Heart right ventricle (tissue), 16 donors: ENCODE data around the gene FARSB. TPM values are rescaled to one million over a fixed set of nuclear protein-coding genes. Genes with fewer than 3 reads are reported as not detected.

Source experiments
- ATAC-seq, 8 donors: fragments of 200-7000 bp; cut with Tn5 transposase; one replicate each; pipeline ENCODE4 v1.9.1; 2020; ENCODE audit warnings: mild to moderate bottlenecking in 8 of 8, moderate library complexity in 8 of 8, moderate number of reproducible peaks in 1 of 8
- DNase-seq, 2 donors: peaks; one replicate each; pipeline ENCODE4 v3.0.0-alpha.2; 2020
- H3K27ac ChIP-seq, 10 donors: fragments of 200-600 bp; sonication (generic) in 2 of 10; one replicate each; pipeline versions ENCODE4 v1.5.0 to v1.8.0; 2020 to 2022; ENCODE audit warnings: mild to moderate bottlenecking in 3 of 10
- H3K27me3 ChIP-seq, 7 donors: fragments of 200-600 bp; one replicate each; pipeline ENCODE4 v1.8.0; 2021 to 2022; ENCODE audit warnings: mild to moderate bottlenecking in 2 of 7
- H3K36me3 ChIP-seq, 9 donors: fragments of 200-600 bp; sonication (generic) in 1 of 9; one replicate each; pipeline versions ENCODE4 v1.5.0 to v1.8.0; 2020 to 2022; ENCODE audit warnings: mild to moderate bottlenecking in 2 of 9
- H3K4me1 ChIP-seq, 9 donors: fragments of 200-600 bp; sonication (generic) in 1 of 9; one replicate each; pipeline versions ENCODE4 v1.5.0 to v1.8.0; 2020 to 2022; ENCODE audit warnings: mild to moderate bottlenecking in 4 of 9
- H3K4me3 ChIP-seq, 10 donors: fragments of 200-600 bp; sonication (generic) in 2 of 10; one replicate each; pipeline versions ENCODE4 v1.5.0 to v1.8.0; 2020 to 2022; ENCODE audit warnings: mild to moderate bottlenecking in 7 of 10, moderate library complexity in 2 of 10
- H3K9me3 ChIP-seq, 11 donors: fragments of 200-600 bp in 10 of 11; sonication (generic) in 2 of 11; one replicate each; pipeline versions ENCODE4 v1.5.0 to v1.8.0; 2013 to 2022; ENCODE audit warnings: mild to moderate bottlenecking in 2 of 11, control low read depth in 1 of 11, moderate library complexity in 1 of 11
- WGBS, 2 donors: extraction: QIAGEN DNeasy Blood & Tissue Kit; methylation state at CpG; one replicate each; pipeline ENCODE4 v1.1.7; 2013; ENCODE audit warnings: inconsistent platforms in 1 of 2; 5-methylcytosine and 5-hydroxymethylcytosine counted together
- intact Hi-C, 10 donors: fragments of 100-400 bp; cut with DNase I; formaldehyde crosslinking; loops; one replicate each; pipeline versions ENCODE4 v1.11.1 to v1.14.2; 2022
- polyA plus RNA-seq, 2 donors: library from polyadenylated mRNA; stranded (reverse); fragments of 200-250 nt; gene quantifications; one replicate each; pipeline ENCODE4 v1.2.3, GENCODE V29; 2013
- total RNA-seq, 10 donors: library from RNA; stranded (reverse); fragmentation: NEBNext Ultra II Directional in 3 of 10; extraction: Animal tissue kit (Norgen Biotek cat#: 25700) in 3 of 10; gene quantifications; one replicate each; pipeline versions ENCODE4 v1.2.1 to v1.2.4, GENCODE V29; 2021 to 2023
- TF ChIP-seq, protein P1 (sequence below), 9 donors: fragments of 200-600 bp; sonication (generic) in 2 of 9; IDR thresholded peaks; one replicate each; pipeline versions ENCODE4 v1.5.0 to v1.8.0; 2021 to 2022; ENCODE audit warnings: antibody characterized with exemption in 9 of 9, mild to moderate bottlenecking in 5 of 9, moderate library complexity in 1 of 9
- donor health status: Arrhythmogenic right ventricular cardiomyopathy.
- donor health status: ischemic (EF 13 %, LVEDD 7.1; RV severe dilation, severe dysfunction).
- donor health status: healthy with polysubstance abuse.
- donor health status: DM: no; HTN: yes; CAD: no.
- donor health status: DM: no; HTN: no; CAD: no.
- donor health status: ischemic (EF 25% LVEDD 6.9; RV normal size, moderate dysfunction).
- donor health status: ischemic (EF 25% LVEDD 5.7; RV mildly dilated, moderate dysfunction).
- donor health status: healthy.
- donor health status: DM: yes; HTN: yes; CAD: no.
- donor health status: Ischemic cardiomyopathy.
- donor health status: ischemic (EF 35%, LVEDD 5.7; RV mildly dilated, moderate dysfunction).
- donor health status: nonischemic (EF 11% LVEDD 7.7; RV severe dilation, severe dysfunction).
- donor health status: DM: yes; HTN: yes; CAD: no.
- donor health status: PGD.
- donor health status: ischemic (EF 29% LVEDD 5.4; RV normal size, mild dysfunction).
- donor health status: nonischemic (EF 23%, LVEDD 6.1; RV moderate dilation, normal function).

FARSB gene
- total and polyA plus RNA-seq, 12 donors: 12.1 to 26.6 (median 20.5) TPM

GRCh38 chr2:222526480-222527277 is 129.2 kb downstream of the FARSB start:
- H3K4me3 ChIP-seq: no peak overlapping the region
- no peak for ATAC-seq
- no peak for DNase-seq
- WGBS, 2 donors: 86 to 88% methylated on average over 7 of the region's 7 CpGs
- H3K36me3 ChIP-seq: no peaks in the 10 kb centered on the region
- TF ChIP-seq, protein P1, sequence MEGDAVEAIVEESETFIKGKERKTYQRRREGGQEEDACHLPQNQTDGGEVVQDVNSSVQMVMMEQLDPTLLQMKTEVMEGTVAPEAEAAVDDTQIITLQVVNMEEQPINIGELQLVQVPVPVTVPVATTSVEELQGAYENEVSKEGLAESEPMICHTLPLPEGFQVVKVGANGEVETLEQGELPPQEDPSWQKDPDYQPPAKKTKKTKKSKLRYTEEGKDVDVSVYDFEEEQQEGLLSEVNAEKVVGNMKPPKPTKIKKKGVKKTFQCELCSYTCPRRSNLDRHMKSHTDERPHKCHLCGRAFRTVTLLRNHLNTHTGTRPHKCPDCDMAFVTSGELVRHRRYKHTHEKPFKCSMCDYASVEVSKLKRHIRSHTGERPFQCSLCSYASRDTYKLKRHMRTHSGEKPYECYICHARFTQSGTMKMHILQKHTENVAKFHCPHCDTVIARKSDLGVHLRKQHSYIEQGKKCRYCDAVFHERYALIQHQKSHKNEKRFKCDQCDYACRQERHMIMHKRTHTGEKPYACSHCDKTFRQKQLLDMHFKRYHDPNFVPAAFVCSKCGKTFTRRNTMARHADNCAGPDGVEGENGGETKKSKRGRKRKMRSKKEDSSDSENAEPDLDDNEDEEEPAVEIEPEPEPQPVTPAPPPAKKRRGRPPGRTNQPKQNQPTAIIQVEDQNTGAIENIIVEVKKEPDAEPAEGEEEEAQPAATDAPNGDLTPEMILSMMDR (IDR thresholded peaks at IDR 0.05): no peak
- intact Hi-C loops: no loop called here
- H3K9me3 ChIP-seq: peaks cover 0 to 8% (median 0%) of the 10 kb centered on the region in 11 donors
- no peak overlapping the region for H3K27ac ChIP-seq
- no peaks in the 10 kb centered on the region for H3K4me1 ChIP-seq
- no peaks in the 10 kb centered on the region for H3K27me3 ChIP-seq

GRCh38 chr2:222525811-222526210 is 130.1 kb downstream of the FARSB start:
- peaks cover 0 to 8% (median 0%) of the 10 kb centered on the region in 11 donors for H3K9me3 ChIP-seq
- intact Hi-C loops: no loop called here
- H3K27ac ChIP-seq: no peak overlapping the region
- ATAC-seq: no peak
- H3K36me3 ChIP-seq: no peaks in the 10 kb centered on the region
- H3K27me3 ChIP-seq: no peaks in the 10 kb centered on the region
- H3K4me1 ChIP-seq: no peaks in the 10 kb centered on the region
- TF ChIP-seq, protein P1 (IDR thresholded peaks at IDR 0.05): no peak
- DNase-seq: no peak
- H3K4me3 ChIP-seq: no peak overlapping the region
- WGBS, 2 donors: 64 to 73% methylated on average over 5 of the region's 5 CpGs

DNA sequence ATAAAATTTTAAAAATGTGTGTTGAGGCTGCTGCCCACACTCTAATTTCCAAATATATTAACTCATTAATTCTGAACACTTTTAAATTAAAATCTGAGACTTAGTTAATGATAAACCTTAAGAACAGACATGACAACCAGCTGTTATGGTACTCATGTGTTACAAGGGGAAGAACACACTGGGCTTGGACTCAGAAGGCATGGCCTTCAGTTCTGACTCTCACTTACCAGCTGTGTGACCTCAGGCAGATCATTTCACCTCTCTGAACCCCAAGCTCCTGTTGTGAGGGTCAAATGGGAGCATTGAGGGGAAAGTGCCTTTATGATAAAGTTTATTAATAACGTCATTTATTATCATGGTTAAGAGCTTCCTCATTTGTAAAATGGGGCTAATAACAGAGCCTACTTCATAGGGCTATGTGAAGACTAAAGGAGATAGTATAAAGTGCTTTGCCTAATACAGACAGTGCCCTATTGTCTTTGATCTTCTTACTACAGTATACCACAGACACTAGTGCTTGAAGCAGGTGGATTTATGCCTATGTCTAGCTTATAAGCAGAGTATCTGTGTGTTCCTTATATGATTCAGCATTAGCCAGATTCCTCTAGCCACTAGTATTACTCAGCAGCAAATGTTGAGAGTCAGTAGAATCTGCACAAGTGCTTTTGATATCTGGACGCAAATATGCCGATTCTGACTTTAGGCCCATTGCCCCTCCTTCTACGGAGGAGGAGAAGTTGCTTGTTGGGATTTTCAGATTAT is 131.9 kb downstream of the FARSB start:
- Histone ChIP-seq H3K4me3 (no peak overlapping the region), H3K36me3 (no peaks in the 10 kb centered on the region), H3K4me1 (peaks cover 0 to 3% (median 0%) of the 10 kb centered on the region in 9 donors), H3K9me3 (no peaks in the 10 kb centered on the region), H3K27ac (no peak overlapping the region), H3K27me3 (no peaks in the 10 kb centered on the region)
- DNase-seq (no peak), ATAC-seq (no peak)
- 77 to 80% methylated on average over 4 of the region's 4 CpGs for WGBS, 2 donors
- intact Hi-C loops: no loop called here
- TF ChIP-seq, protein P1 (IDR thresholded peaks at IDR 0.05): no peak

DNA sequence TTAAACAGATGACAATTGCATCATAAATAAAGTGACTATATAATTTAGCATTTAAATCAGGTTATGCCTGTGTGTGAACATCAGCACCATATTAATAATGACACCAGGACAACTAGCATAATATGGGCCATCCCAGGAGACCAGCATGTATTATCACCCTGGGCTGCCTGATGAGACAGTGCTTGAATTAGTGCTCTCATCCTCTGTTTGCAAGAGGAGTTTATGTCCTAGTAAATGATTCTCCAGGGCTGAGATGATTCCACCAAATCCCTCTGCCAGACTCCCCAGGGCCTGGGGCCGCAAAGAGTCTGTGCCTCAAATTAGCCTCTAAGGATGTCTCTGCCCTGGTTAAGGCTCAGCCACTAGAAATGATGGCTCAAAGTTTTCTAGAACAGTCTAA is 133.8 kb downstream of the FARSB start:
- Histone ChIP-seq H3K4me1 (peaks cover 0 to 11% (median 0%) of the 10 kb centered on the region in 9 donors), H3K36me3 (no peaks in the 10 kb centered on the region), H3K27me3 (no peaks in the 10 kb centered on the region), H3K4me3 (no peak overlapping the region), H3K27ac (no peak overlapping the region), H3K9me3 (no peaks in the 10 kb centered on the region)
- ATAC-seq: no peak
- TF ChIP-seq, protein P1 (IDR thresholded peaks at IDR 0.05): no peak
- WGBS, 2 donors: 54 to 80% methylated on average over 1 of the region's 1 CpG
- intact Hi-C loops: no loop called here
- DNase-seq: no peak
